Endothelial cell of umbilical vein (primary cell): ENCODE measurements around the gene DPP6. TPM values are rescaled to one million over a fixed set of nuclear protein-coding genes. Genes with fewer than 3 reads are reported as not detected.
"Not testable (repeated sequence)": the region's sequence is repeated elsewhere in the genome, so short reads cannot be mapped to it uniquely, and the experiment has no call there.

Experiments used
- BruUV-seq: library from RNA; stranded (reverse); fragments of 400-500 nt; replicated peaks from 2 replicates; lab custom pipeline; 2021; lab: Mats Ljungman, UMichigan
- CTCF ChIA-PET: fragments of 300-600, 350-600 bp; sonication (Branson Sonifier 250); formaldehyde crosslinking; loops from one replicate; lab custom pipeline; 2021; ENCODE audit warnings: antibody characterized with exemption, inconsistent platforms; lab: Charles Lee
- POLR2A ChIA-PET: fragments of 300-600, 350-600 bp; sonication (Branson Sonifier 250); formaldehyde crosslinking; loops from one replicate; lab custom pipeline; 2021; ENCODE audit warnings: antibody characterized with exemption, inconsistent platforms; lab: Charles Lee
- DNase-seq: peaks from one replicate; pipeline ENCODE4 v3.0.0-alpha.2; 2011; ENCODE audit warnings: low read depth, low spot score
- FAIRE-seq: peaks from 2 replicates; lab custom pipeline; 2011; peaks lifted over from hg19 to GRCh38; lab: Jason Lieb, UNC
- H2AFZ ChIP-seq: 2 replicates; pipeline ENCODE4 v1.6.0; 2012; ENCODE audit warnings: low read depth, low read length, control low read depth, inconsistent platforms
- H3K27ac ChIP-seq: 2 replicates; pipeline ENCODE4 v1.5.1; 2011; ENCODE audit warnings: low read depth, mild to moderate bottlenecking, control low read depth, low read length, moderate library complexity; ENCODE audit not compliant: insufficient read depth
- H3K27me3 ChIP-seq, 2 experiments: 2 replicates each; pipeline versions ENCODE4 v1.6.0 to v1.6.1; 2011; ENCODE audit warnings: low read length in 2 of 2, mixed read lengths in 1 of 2; ENCODE audit not compliant: control insufficient read depth in 2 of 2, insufficient read depth in 2 of 2
- H3K36me3 ChIP-seq, 2 experiments: 2 replicates in 1 of 2; 3 replicates in 1 of 2; pipeline ENCODE4 v1.5.1; 2011; ENCODE audit warnings: low read length in 2 of 2, mild to moderate bottlenecking in 1 of 2, moderate library complexity in 1 of 2; ENCODE audit not compliant: control insufficient read depth in 2 of 2, insufficient read depth in 2 of 2; ENCODE audit errors: extremely low read depth in 1 of 2
- H3K4me1 ChIP-seq: 3 replicates; pipeline ENCODE4 v1.5.1; 2011; ENCODE audit warnings: mild to moderate bottlenecking, low read length; ENCODE audit not compliant: control insufficient read depth, insufficient read depth; ENCODE audit errors: extremely low read depth
- H3K4me2 ChIP-seq: 2 replicates; pipeline ENCODE4 v1.6.1; 2011; ENCODE audit warnings: low read length, control low read depth, mixed read lengths; ENCODE audit not compliant: insufficient read depth
- H3K4me3 ChIP-seq, 3 experiments: fragments of 200-600 bp in 1 of 3; sonication (generic), shearing (Covaris generic) in 1 of 3; replicated peaks in 1 of 3; 2 replicates each; pipeline ENCODE4 v1.5.1; 2011 to 2016; ENCODE audit warnings: control low read depth in 3 of 3, low read length in 3 of 3, mild to moderate bottlenecking in 2 of 3, inconsistent platforms in 1 of 3, low read depth in 1 of 3, moderate library complexity in 1 of 3; ENCODE audit not compliant: insufficient read depth in 1 of 3
- H3K79me2 ChIP-seq: 2 replicates; pipeline ENCODE4 v1.6.0; 2012; ENCODE audit warnings: low read length, inconsistent platforms; ENCODE audit not compliant: control insufficient read depth, insufficient read depth
- H3K9ac ChIP-seq: replicated peaks from 2 replicates; pipeline ENCODE3; 2011; ENCODE audit warnings: low read length, control low read depth; ENCODE audit not compliant: insufficient read depth; ENCODE audit errors: extremely low read depth
- H3K9me1 ChIP-seq: replicated peaks from 3 replicates; pipeline ENCODE4 v1.6.0; 2011; ENCODE audit warnings: mild to moderate bottlenecking, low read length; ENCODE audit not compliant: control insufficient read depth, insufficient read depth; ENCODE audit errors: extremely low read depth
- H3K9me3 ChIP-seq: replicated peaks from 2 replicates; pipeline ENCODE4 v1.5.1; 2012; ENCODE audit warnings: low read length, inconsistent platforms; ENCODE audit not compliant: control insufficient read depth, insufficient read depth
- H4K20me1 ChIP-seq: replicated peaks from 2 replicates; pipeline ENCODE3; 2011; ENCODE audit warnings: mild to moderate bottlenecking, low read length; ENCODE audit not compliant: control insufficient read depth, insufficient read depth; ENCODE audit errors: extremely low read depth
- dilution Hi-C: fragments of 300-500 bp; cut with MboI; formaldehyde crosslinking; loops from one replicate; pipeline ENCODE4 v1.15.0; 2019; ENCODE audit warnings: low sequenced_read_pairs; ENCODE audit not compliant: extremely low pct_ligation_motif_present
- intact Hi-C: fragments of 100-400 bp; cut with micrococcal nuclease; formaldehyde crosslinking; loops from one replicate; pipeline ENCODE4 v1.10.0; 2022
- polyA plus RNA-seq, 4 experiments: library from polyadenylated mRNA; depleted of rRNA in 3 of 4; stranded (reverse) in 3 of 4; unstranded in 1 of 4; fragments of >200 nt; gene quantifications; 2 replicates each; pipeline versions ENCODE4 v1.2.1 to v1.2.3, GENCODE V29; 2011 to 2012; ENCODE audit warnings: missing spikeins in 1 of 4
- total RNA-seq: library from RNA; stranded (reverse); gene quantifications from 2 replicates; pipeline ENCODE4 v1.2.3, GENCODE V29; 2021

Gene DPP6
- total and polyA plus RNA-seq, 2 donors (not counting 3 experiments of a cell fraction or from before 2014, with no cell fraction given) = not detected

- CTCF ChIA-PET = not testable (repeated sequence)
Measured at GRCh38 chr7:154117411-154118390, 65.5 kb downstream of the DPP6 start.

GRCh38 chr7:154120825-154121224 lies 68.6 kb downstream of the DPP6 start:
- H3K4me2 ChIP-seq, H4K20me1 ChIP-seq, intact Hi-C loops, POLR2A ChIA-PET, CTCF ChIA-PET, BruUV-seq, H2AFZ ChIP-seq, dilution Hi-C loops, FAIRE-seq, H3K4me3 ChIP-seq, H3K9me1 ChIP-seq, H3K27ac ChIP-seq, H3K36me3 ChIP-seq, H3K9ac ChIP-seq, H3K27me3 ChIP-seq, H3K9me3 ChIP-seq, DNase-seq, H3K4me1 ChIP-seq, H3K79me2 ChIP-seq: not testable (repeated sequence)

More at GRCh38 chr7:154117411-154118390, 65.5 kb downstream of the DPP6 start:
- H3K9me3 ChIP-seq, dilution Hi-C loops, H3K9me1 ChIP-seq, H3K4me3 ChIP-seq, BruUV-seq, H3K79me2 ChIP-seq, H3K27me3 ChIP-seq, H4K20me1 ChIP-seq, H3K36me3 ChIP-seq, H3K9ac ChIP-seq, H3K27ac ChIP-seq, H3K4me2 ChIP-seq, H2AFZ ChIP-seq, intact Hi-C loops, H3K4me1 ChIP-seq, FAIRE-seq, DNase-seq, POLR2A ChIA-PET: not testable (repeated sequence)

- H2AFZ ChIP-seq, H3K9ac ChIP-seq, intact Hi-C loops, H3K9me3 ChIP-seq, H3K79me2 ChIP-seq, BruUV-seq, H3K4me1 ChIP-seq, H3K36me3 ChIP-seq, dilution Hi-C loops, H3K4me2 ChIP-seq, CTCF ChIA-PET, POLR2A ChIA-PET, FAIRE-seq, H3K27me3 ChIP-seq, H3K9me1 ChIP-seq, DNase-seq, H3K27ac ChIP-seq, H4K20me1 ChIP-seq, H3K4me3 ChIP-seq: not testable (repeated sequence)
Measured at GRCh38 chr7:154122720-154123119, 70.5 kb downstream of the DPP6 start.

- H3K36me3 ChIP-seq, dilution Hi-C loops, H3K4me1 ChIP-seq, H2AFZ ChIP-seq, H3K9ac ChIP-seq, FAIRE-seq, H3K9me3 ChIP-seq, DNase-seq, H3K27me3 ChIP-seq, H3K4me2 ChIP-seq, H3K79me2 ChIP-seq, H3K4me3 ChIP-seq, CTCF ChIA-PET, H4K20me1 ChIP-seq, intact Hi-C loops, POLR2A ChIA-PET, H3K27ac ChIP-seq, H3K9me1 ChIP-seq, BruUV-seq: not testable (repeated sequence)
Measured at GRCh38 chr7:154123397-154123796, 71.2 kb downstream of the DPP6 start.
